ENCODE data around the gene SYNE2.

The SYNE2 gene

DNA sequence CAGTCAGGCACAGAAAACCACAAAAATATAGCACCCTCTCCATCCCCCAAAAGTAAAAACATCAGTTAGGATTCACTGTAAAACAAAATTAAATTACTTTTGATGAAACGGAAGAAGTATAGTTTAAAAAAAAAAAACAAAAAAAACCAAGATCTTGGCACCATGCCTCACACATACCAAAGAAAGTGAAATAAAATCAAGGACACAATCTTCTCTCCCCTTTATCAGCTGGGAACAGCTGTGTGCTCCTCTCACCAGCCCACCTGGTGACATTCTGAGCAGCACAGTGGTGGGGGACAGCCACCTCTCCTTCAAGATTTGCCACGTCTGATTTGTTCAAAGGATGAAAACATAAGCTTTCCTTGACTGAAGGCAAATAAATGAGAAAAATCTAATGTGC lies 385.8 kb downstream of the SYNE2 start:
- TF ChIP-seq, protein P1, sequence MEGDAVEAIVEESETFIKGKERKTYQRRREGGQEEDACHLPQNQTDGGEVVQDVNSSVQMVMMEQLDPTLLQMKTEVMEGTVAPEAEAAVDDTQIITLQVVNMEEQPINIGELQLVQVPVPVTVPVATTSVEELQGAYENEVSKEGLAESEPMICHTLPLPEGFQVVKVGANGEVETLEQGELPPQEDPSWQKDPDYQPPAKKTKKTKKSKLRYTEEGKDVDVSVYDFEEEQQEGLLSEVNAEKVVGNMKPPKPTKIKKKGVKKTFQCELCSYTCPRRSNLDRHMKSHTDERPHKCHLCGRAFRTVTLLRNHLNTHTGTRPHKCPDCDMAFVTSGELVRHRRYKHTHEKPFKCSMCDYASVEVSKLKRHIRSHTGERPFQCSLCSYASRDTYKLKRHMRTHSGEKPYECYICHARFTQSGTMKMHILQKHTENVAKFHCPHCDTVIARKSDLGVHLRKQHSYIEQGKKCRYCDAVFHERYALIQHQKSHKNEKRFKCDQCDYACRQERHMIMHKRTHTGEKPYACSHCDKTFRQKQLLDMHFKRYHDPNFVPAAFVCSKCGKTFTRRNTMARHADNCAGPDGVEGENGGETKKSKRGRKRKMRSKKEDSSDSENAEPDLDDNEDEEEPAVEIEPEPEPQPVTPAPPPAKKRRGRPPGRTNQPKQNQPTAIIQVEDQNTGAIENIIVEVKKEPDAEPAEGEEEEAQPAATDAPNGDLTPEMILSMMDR (IDR thresholded peaks at IDR 0.05; ENCODE audit: insufficient read depth, low read depth, low read length, missing control alignments), result no peak
- no peak overlapping the region for H3K4me3 ChIP-seq (ENCODE audit: low read depth, low read length)
- DNase-seq (ENCODE audit: low read depth), result no peak

DNA sequence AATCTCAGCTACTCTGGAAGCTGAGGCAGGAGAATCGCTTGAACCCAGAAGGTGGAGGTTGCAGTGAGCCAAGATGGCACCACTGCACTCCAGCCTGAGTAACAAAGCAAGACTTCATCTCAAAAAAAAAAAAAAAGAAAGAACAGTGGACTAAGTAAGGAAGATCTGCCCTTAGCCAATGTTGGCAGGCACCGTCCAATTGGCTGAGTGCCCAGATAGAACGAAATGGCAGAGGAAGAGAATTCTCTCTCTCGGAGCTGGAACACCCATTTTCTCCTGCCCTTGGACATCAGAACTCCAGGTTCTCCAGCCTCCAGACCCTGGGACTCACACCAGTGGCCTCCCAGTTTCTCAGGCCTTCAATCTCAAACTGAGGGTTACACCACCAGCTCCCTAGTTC lies 391.5 kb downstream of the SYNE2 start:
- no peak for DNase-seq (ENCODE audit: low read depth)
- no peak overlapping the region for H3K4me3 ChIP-seq (ENCODE audit: low read depth, low read length)
- TF ChIP-seq, protein P1 (IDR thresholded peaks at IDR 0.05; ENCODE audit: insufficient read depth, low read depth, low read length, missing control alignments), result no peak

DNA sequence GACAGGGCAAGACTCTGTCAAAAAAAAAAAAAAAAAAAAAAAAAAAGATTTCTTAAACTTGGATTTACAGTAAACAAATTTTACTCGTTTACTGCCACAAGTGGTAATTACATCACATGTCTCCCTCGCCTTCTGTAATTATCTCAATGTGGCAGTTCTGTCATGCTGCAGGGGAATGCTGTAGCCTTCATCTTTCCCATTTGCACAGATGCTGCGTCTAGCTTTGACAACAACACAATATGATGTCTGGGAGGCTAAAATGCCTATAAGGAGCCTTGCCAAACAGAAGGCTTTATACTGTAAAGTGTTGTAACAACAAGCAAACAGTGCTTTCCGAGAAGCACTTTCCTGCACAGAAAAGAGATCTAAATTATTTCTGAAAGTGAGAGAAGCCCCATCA lies 392.7 kb downstream of the SYNE2 start:
- H3K4me3 ChIP-seq (ENCODE audit: low read depth, low read length), result no peak overlapping the region
- no peak for DNase-seq (ENCODE audit: low read depth)
- TF ChIP-seq, protein P1 (IDR thresholded peaks at IDR 0.05; ENCODE audit: insufficient read depth, low read depth, low read length, missing control alignments), result no peak

DNA sequence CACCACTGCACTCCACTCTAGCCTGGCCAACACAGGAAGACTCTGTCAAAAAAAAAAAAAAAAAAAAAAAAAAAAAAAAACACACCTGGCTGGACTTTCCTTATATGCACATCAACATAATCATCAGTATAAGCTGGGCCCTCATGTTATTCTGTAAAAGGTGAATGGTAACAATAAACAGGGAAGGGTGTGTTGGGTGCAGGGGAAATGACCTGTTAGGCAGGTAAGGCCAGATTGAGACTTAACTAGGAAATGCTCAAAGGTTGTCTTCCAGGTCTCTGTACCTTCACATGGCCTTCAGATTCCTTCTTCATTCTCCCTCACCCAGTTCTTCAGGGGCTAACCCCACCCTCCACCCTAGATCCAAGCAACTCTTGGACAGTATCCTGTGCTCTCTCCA lies 393.9 kb downstream of the SYNE2 start:
- TF ChIP-seq, protein P1 (IDR thresholded peaks at IDR 0.05; ENCODE audit: insufficient read depth, low read depth, low read length, missing control alignments), result no peak
- DNase-seq (ENCODE audit: low read depth), result no peak
- H3K4me3 ChIP-seq (ENCODE audit: low read depth, low read length), result no peak overlapping the region

DNA sequence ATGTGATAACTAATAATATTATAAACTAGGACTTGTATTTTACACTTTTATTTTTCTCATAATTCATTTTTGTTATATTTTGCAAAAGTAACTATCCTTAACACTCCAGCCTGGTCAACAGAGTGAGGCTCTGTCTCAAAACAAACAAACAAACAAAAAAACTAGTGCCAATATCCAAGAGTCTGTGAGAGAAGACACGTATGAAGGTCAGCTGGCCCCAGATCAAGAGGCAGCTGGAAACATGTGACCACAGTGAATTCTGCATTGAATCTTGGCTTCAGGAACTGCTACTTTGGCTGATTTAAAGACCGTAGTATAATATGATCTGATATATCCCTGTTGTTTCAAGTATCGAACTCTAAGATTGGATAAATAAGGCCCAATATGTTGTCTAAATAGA lies 394.4 kb downstream of the SYNE2 start:
- TF ChIP-seq, protein P1 (IDR thresholded peaks at IDR 0.05; ENCODE audit: insufficient read depth, low read depth, low read length, missing control alignments), result no peak
- DNase-seq (ENCODE audit: low read depth), result no peak
- no peak overlapping the region for H3K4me3 ChIP-seq (ENCODE audit: low read depth, low read length)

DNA sequence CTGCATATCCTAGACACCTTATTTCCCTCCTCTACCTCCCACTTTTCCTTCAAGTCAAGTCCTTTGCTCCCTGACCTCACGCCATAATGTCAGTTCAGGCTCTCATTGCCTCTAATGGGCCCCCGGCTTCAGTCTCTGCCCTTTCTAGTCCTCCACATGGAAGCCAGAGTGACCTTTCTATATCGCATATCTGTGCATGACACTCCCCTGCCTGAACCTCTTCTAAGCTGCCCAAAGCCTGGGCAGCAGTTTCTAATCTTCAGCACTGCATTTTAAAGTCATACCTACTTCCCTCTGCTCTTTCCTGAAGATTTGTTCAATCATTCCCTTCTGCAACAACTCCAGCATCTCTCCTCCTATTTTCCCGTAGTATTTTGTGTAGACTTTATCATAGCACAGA lies 395.9 kb downstream of the SYNE2 start:
- H3K4me3 ChIP-seq (ENCODE audit: low read depth, low read length), result no peak overlapping the region
- TF ChIP-seq, protein P1 (IDR thresholded peaks at IDR 0.05; ENCODE audit: insufficient read depth, low read depth, low read length, missing control alignments), result no peak
- DNase-seq (ENCODE audit: low read depth), result no peak

DNA sequence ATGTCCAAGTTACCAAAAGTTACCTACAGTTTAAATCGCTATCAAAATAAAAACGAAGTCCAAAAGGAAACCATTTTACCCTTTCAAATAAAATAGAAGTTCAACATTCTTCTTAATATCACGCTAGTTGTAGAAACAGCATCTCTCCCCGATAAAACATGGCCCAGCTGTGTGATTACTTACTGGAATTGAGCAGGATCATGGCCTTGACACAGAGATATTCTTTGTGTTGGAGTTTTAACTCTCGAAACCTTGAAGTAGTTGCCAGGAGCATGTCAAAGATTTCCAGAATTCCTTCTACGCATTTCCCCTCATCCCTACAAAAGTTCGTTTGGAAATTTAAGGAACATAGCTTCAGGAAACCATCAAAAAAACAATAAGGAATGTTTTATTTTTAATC lies 396.6 kb downstream of the SYNE2 start:
- no peak for DNase-seq (ENCODE audit: low read depth)
- H3K4me3 ChIP-seq (ENCODE audit: low read depth, low read length), result no peak overlapping the region
- TF ChIP-seq, protein P1 (IDR thresholded peaks at IDR 0.05; ENCODE audit: insufficient read depth, low read depth, low read length, missing control alignments), result no peak

All from GM12865 (cell line).